HEK293 (cell line): ENCODE measurements around the gene NUMB.

Source experiments
- AEBP2 ChIP-seq: fragments of 450-650 bp; formaldehyde crosslinking; IDR thresholded peaks from 2 replicates; pipeline ENCODE4 v1.5.1; 2016; ENCODE audit warnings: missing biosample characterization, missing genetic modification characterization, borderline replicate concordance
- CTCF ChIP-seq: fragments of 450-650 bp; formaldehyde crosslinking; IDR thresholded peaks from 2 replicates; pipeline ENCODE4 v1.5.1; 2016; ENCODE audit warnings: missing biosample characterization, missing genetic modification characterization
- REST ChIP-seq: fragments of 450-650 bp; formaldehyde crosslinking; IDR thresholded peaks from 2 replicates; pipeline ENCODE4 v1.5.1; 2016; ENCODE audit warnings: missing biosample characterization, missing genetic modification characterization
- ZBTB11 ChIP-seq: fragments of 450-650 bp; formaldehyde crosslinking; conservative IDR thresholded peaks from 2 replicates; pipeline ENCODE4 v1.5.1; 2016; ENCODE audit warnings: low read depth, missing biosample characterization, missing genetic modification characterization

- no peak for TF ChIP-seq CTCF (tag by site-specific recombination)
- no peak for TF ChIP-seq REST (tag by site-specific recombination)
- TF ChIP-seq ZBTB11 (tag by site-specific recombination) = no peak
- TF ChIP-seq AEBP2 (tag by site-specific recombination) = no peak
Observed at GRCh38 chr14:73236157-73236556, 222.2 kb downstream of the NUMB start.
